ENCODE measurements around the gene GIT1. TPM values are rescaled to one million over a fixed set of nuclear protein-coding genes. Genes with fewer than 3 reads are reported as not detected.

The GIT1 gene
- total and polyA plus RNA-seq, 2 experiments from 2014 or later = 15.9 to 60.9 TPM

- H3K9me3 Mint-ChIP-seq = no peaks in the 10 kb centered on the region
- H3K27ac Mint-ChIP-seq = no peak overlapping the region
- Histone ChIP-seq H3K27me3 (ENCODE audit: insufficient read depth) (0 out of 2 replicates have a peak, but pooled peaks cover 10% of the 10 kb centered on the region), H3F3A (replicated peaks; ENCODE audit: low read depth) (0 out of 2 replicates have a peak, but pooled peaks cover 15% of the 10 kb centered on the region), H2AFZ (no peak overlapping the region), H3K79me2 (replicated peaks; ENCODE audit: insufficient read depth) (no peaks in the 10 kb centered on the region), H3K4me3 (no peak overlapping the region), H3K36me3 (ENCODE audit: insufficient read depth) (no peaks in the 10 kb centered on the region; the same call in 1 of the 2 replicates), H4K20me1 (replicated peaks; ENCODE audit: insufficient read depth) (peaks cover 4% of the 10 kb centered on the region; the same call in 1 of the 2 replicates), H3K27ac (ENCODE audit: low read depth) (no peak overlapping the region), H3K9me2 (ENCODE audit: insufficient read depth) (no peaks in the 10 kb centered on the region), H3K4me1 (ENCODE audit: insufficient read depth) (no peaks in the 10 kb centered on the region), H3K4me2 (no peak overlapping the region)
- H3K36me3 Mint-ChIP-seq (ENCODE audit: low read depth) = peaks cover 22% of the 10 kb centered on the region
- H3K4me1 Mint-ChIP-seq = peaks cover 13% of the 10 kb centered on the region
- H3K27me3 Mint-ChIP-seq (ENCODE audit: insufficient read depth, low read depth, poor library complexity) = peaks cover 12% of the 10 kb centered on the region
- DNase-seq (ENCODE audit: low spot score) (no peak), ATAC-seq (no peak)
- no peak for TF ChIP-seq EZH2phosphoT487 (IDR thresholded peaks at IDR 0.05; ENCODE audit: unreplicated experiment)
- no peak for TF ChIP-seq STAT1 (IDR thresholded peaks at IDR 0.05; ENCODE audit: unreplicated experiment)
- no peak for TF ChIP-seq POLR2AphosphoS5 (IDR thresholded peaks at IDR 0.05; ENCODE audit: low read depth)
- no peak for TF ChIP-seq CREB1 (CRISPR knock-in tag; IDR thresholded peaks at IDR 0.05; ENCODE audit: low read depth)
- no peak for TF ChIP-seq NANOG (IDR thresholded peaks at IDR 0.05; ENCODE audit: borderline replicate concordance)
- no peak for TF ChIP-seq ETS1 (IDR thresholded peaks at IDR 0.05)
- TF ChIP-seq ZNF331 (CRISPR knock-in tag; IDR thresholded peaks at IDR 0.05; ENCODE audit: low read depth) = no peak
- TF ChIP-seq JUNB (IDR thresholded peaks at IDR 0.05; ENCODE audit: unreplicated experiment) = no peak
- no peak for TF ChIP-seq CTCF (conservative IDR thresholded peaks at IDR 0.05; ENCODE audit: low read depth in 2 of 2)
- TF ChIP-seq EZH2 (IDR thresholded peaks at IDR 0.05; ENCODE audit: low read depth, unreplicated experiment) = no peak
- TF ChIP-seq ZNF462 (CRISPR knock-in tag; IDR thresholded peaks at IDR 0.05) = no peak
- no peak overlapping the region for H3K4me3 Mint-ChIP-seq
These were observed 13.8 kb downstream of the GIT1 start for GRCh38 chr17:29575511-29576213.

Measured in GM23338 (cell line).